B cell (primary cell): ENCODE measurements around the gene TNN.

Source experiments
- CTCF ChIP-seq: fragments of 200-600 bp; IDR thresholded peaks from one replicate; pipeline ENCODE4 v1.8.0; 2022; ENCODE audit warnings: antibody characterized with exemption, mild to moderate bottlenecking
- EZH2 ChIP-seq: IDR thresholded peaks from 2 replicates; pipeline ENCODE4 v1.6.1; 2012; ENCODE audit warnings: borderline replicate concordance, low read depth, mild to moderate bottlenecking, moderate library complexity, low read length; ENCODE audit not compliant: insufficient read depth, poor library complexity, severe bottlenecking

- TF ChIP-seq CTCF (no peak), EZH2 (no peak)
Measured at GRCh38 chr1:175054736-175055135, 12.9 kb upstream of the TNN start.
